Neutrophil (primary cell): ENCODE measurements around the gene CABLES2.

ENCODE experiments used
- H3K27ac ChIP-seq: fragments of 200-600 bp; sonication (generic); 2 replicates; pipeline ENCODE4 v1.5.1; 2016; ENCODE audit warnings: mild to moderate bottlenecking, moderate library complexity
- H3K27me3 ChIP-seq: fragments of 200-600 bp; sonication (generic); 2 replicates; pipeline ENCODE4 v1.6.0; 2016; ENCODE audit warnings: mild to moderate bottlenecking
- H3K36me3 ChIP-seq: fragments of 200-600 bp; sonication (generic); 2 replicates; pipeline ENCODE4 v1.5.1; 2017
- H3K4me1 ChIP-seq, 2 experiments: fragments of 200-600 bp in 1 of 2; sonication (generic) in 1 of 2; 1 replicate in 1 of 2; 2 replicates in 1 of 2; pipeline versions ENCODE4 v1.5.1 to v1.6.1; 2013 to 2016; ENCODE audit warnings: low read depth in 1 of 2, low read length in 1 of 2, mild to moderate bottlenecking in 1 of 2, moderate library complexity in 1 of 2; ENCODE audit not compliant: control insufficient read depth in 1 of 2, insufficient read depth in 1 of 2
- H3K4me3 ChIP-seq, 2 experiments: fragments of 200-600 bp in 1 of 2; sonication (generic) in 1 of 2; 1 replicate in 1 of 2; 2 replicates in 1 of 2; pipeline ENCODE4 v1.5.1; 2013 to 2016; ENCODE audit warnings: low read depth in 1 of 2, low read length in 1 of 2, mild to moderate bottlenecking in 1 of 2, moderate library complexity in 1 of 2
- H3K9me3 ChIP-seq: fragments of 200-600 bp; sonication (generic); 2 replicates; pipeline ENCODE4 v1.5.1; 2016
- TF ChIP-seq, protein P1 (sequence below): fragments of 200-600 bp; sonication (generic); IDR thresholded peaks from 2 replicates; pipeline ENCODE4 v1.5.1; 2016; ENCODE audit warnings: antibody characterized with exemption

CABLES2 gene

DNA sequence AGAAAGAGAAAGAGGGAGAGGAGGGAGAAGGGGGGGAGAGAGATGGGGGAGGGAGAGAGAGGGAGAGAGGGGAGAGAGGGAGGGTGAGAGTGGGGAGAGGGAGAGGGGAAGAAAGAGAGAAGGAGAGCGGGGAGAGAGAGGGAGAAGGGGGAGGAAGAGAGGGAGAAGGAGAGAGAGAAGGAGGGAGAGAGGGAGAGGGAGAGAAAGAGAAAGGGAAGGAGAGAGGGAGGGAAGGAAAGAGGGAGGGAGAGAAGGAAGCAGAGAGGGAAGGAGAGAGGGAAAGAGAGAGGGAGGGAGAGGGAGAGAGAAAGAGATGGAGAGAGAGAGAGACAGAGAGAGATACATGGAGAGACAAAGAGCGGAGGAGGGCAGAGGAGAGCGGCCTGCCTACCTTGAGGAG, 44.9 kb upstream of the CABLES2 start:
- no peaks in the 10 kb centered on the region for H3K9me3 ChIP-seq
- H3K27me3 ChIP-seq: peaks cover 36% of the 10 kb centered on the region
- no peaks in the 10 kb centered on the region for H3K4me1 ChIP-seq
- TF ChIP-seq, protein P1, sequence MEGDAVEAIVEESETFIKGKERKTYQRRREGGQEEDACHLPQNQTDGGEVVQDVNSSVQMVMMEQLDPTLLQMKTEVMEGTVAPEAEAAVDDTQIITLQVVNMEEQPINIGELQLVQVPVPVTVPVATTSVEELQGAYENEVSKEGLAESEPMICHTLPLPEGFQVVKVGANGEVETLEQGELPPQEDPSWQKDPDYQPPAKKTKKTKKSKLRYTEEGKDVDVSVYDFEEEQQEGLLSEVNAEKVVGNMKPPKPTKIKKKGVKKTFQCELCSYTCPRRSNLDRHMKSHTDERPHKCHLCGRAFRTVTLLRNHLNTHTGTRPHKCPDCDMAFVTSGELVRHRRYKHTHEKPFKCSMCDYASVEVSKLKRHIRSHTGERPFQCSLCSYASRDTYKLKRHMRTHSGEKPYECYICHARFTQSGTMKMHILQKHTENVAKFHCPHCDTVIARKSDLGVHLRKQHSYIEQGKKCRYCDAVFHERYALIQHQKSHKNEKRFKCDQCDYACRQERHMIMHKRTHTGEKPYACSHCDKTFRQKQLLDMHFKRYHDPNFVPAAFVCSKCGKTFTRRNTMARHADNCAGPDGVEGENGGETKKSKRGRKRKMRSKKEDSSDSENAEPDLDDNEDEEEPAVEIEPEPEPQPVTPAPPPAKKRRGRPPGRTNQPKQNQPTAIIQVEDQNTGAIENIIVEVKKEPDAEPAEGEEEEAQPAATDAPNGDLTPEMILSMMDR: no peak
- no peak overlapping the region for H3K27ac ChIP-seq
- no peak overlapping the region for H3K4me3 ChIP-seq
- H3K36me3 ChIP-seq: no peaks in the 10 kb centered on the region

DNA sequence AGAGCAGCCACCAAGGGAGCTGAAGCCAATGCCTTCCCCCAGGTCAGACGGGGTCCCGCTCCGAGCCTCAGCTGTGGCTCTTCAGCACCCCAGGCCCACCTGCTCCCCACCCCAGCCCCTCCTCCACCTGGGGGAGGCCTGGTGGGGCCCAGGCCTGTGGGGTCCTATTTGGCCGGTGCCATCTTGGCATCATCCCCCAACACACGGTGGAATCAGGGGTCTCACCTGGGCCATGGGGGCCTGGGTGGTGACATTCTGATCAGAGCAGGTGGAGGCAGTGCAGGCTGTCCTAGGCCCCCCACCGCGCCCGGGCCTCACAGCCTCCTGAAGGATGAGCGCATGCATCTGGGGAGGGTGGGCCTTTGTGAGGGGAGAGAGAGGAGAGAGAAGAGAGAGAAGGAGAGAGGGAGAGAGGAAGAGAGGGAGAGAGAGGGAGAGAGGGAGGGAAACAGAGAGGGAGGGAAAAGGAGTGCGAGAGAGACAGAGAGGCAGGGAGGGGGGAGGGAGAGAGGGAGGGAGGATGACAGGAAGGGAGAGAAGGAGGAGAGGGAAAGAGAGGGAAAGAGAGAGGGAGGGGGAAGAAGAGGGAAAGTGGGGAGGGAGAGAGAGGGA, 44.2 kb upstream of the CABLES2 start:
- no peak overlapping the region for H3K4me3 ChIP-seq
- no peak overlapping the region for H3K27ac ChIP-seq
- no peaks in the 10 kb centered on the region for H3K9me3 ChIP-seq
- TF ChIP-seq, protein P1: no peak
- peaks cover 35% of the 10 kb centered on the region for H3K27me3 ChIP-seq
- no peaks in the 10 kb centered on the region for H3K4me1 ChIP-seq
- H3K36me3 ChIP-seq: no peaks in the 10 kb centered on the region

DNA sequence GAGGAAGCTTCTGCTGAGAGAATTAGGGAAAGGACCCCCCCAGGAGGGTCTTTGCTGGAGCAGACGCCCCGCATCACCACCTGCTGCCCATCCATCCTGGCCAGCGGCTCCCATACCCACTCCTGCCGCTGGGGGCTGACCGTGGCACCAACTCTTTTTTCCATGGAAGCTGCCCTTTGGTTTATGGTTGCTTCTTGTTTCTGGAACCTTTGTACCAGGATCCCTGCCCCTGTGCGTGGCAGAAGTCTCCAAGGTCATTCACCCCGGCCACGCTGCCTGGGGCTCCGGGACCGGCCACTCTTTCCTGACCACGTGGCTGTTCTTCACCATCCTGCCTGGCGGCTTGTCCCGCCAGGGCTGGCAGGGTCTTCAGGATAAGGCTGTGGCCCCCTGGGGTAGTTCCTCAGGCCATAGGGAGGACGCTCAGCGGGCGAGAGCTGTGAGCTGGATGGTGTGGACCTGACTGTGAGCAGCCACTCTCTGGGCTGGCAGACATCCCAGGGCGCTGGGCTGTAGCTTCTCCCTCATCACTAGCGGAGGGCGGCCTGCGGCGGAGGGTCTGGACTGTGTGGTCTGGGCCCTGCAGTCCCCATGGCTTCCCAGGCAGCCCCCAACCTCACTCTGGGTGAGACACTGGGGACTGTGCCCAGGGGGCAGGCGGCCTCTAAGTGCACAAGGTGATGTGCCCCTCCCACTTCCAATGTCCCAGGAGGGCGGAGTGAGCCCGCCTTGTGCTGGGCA, 43.0 kb upstream of the CABLES2 start:
- Histone ChIP-seq H3K9me3 (no peaks in the 10 kb centered on the region), H3K27me3 (peaks cover 24% of the 10 kb centered on the region), H3K36me3 (no peaks in the 10 kb centered on the region), H3K4me1 (no peaks in the 10 kb centered on the region), H3K4me3 (no peak overlapping the region), H3K27ac (no peak overlapping the region)
- TF ChIP-seq, protein P1: no peak

DNA sequence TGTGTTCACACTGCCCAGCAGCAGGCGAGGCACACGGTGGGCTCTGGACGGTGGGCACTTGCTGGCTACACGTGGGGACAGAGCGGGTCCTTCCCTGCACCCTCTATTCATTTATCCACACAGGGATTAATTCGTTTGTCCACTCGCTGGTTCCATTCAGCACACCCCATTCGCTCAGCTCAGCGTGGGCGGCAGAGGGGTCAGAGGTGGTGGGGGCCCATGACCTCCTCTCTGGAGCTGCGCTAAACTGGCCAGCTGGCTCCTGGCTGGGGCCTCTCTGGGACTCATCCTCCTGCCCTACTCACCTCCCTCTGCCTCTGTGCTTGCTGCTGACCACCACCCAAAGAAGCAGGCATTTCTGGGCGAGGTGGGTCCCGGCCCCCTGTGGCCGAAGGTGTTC, 41.7 kb upstream of the CABLES2 start:
- no peak overlapping the region for H3K4me3 ChIP-seq
- no peak overlapping the region for H3K27ac ChIP-seq
- no peaks in the 10 kb centered on the region for H3K9me3 ChIP-seq
- H3K36me3 ChIP-seq: no peaks in the 10 kb centered on the region
- peaks cover 11% of the 10 kb centered on the region for H3K27me3 ChIP-seq
- no peaks in the 10 kb centered on the region for H3K4me1 ChIP-seq
- TF ChIP-seq, protein P1: no peak

DNA sequence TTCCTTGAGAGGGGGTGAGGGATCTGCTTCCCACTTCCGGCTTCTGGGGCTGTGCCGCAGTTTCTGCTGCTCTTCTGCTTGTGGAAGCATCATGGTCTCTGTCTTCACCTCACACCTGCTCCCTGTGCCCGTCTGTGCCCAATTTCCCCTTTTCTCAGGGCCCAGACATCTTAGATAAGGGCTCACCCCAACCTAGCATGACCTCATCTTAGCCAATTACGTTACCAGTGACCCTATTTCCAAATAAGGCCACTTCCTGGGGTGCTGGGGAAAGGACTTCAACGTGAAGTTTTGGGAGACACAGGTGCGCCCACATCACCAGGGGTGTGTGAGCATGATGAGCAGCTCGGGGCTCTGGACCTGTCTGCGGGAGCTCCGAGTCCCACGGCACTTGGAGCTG, 41.0 kb upstream of the CABLES2 start:
- no peak overlapping the region for H3K4me3 ChIP-seq
- no peaks in the 10 kb centered on the region for H3K4me1 ChIP-seq
- TF ChIP-seq, protein P1: no peak
- peaks cover 5% of the 10 kb centered on the region for H3K27me3 ChIP-seq
- no peaks in the 10 kb centered on the region for H3K36me3 ChIP-seq
- H3K9me3 ChIP-seq: no peaks in the 10 kb centered on the region
- H3K27ac ChIP-seq: no peak overlapping the region
